Endothelial cell of umbilical vein (primary cell): ENCODE measurements around the gene FNDC8. TPM values are rescaled to one million over a fixed set of nuclear protein-coding genes. Genes with fewer than 3 reads are reported as not detected.

ENCODE experiments used
- BruUV-seq: library from RNA; stranded (reverse); fragments of 400-500 nt; replicated peaks from 2 replicates; lab custom pipeline; 2021; lab: Mats Ljungman, UMichigan
- CTCF ChIA-PET: fragments of 300-600, 350-600 bp; sonication (Branson Sonifier 250); formaldehyde crosslinking; loops from one replicate; lab custom pipeline; 2021; ENCODE audit warnings: antibody characterized with exemption, inconsistent platforms; lab: Charles Lee
- POLR2A ChIA-PET: fragments of 300-600, 350-600 bp; sonication (Branson Sonifier 250); formaldehyde crosslinking; loops from one replicate; lab custom pipeline; 2021; ENCODE audit warnings: antibody characterized with exemption, inconsistent platforms; lab: Charles Lee
- DNase-seq: peaks from one replicate; pipeline ENCODE4 v3.0.0-alpha.2; 2011; ENCODE audit warnings: low read depth, low spot score
- FAIRE-seq: peaks from 2 replicates; lab custom pipeline; 2011; peaks lifted over from hg19 to GRCh38; lab: Jason Lieb, UNC
- H2AFZ ChIP-seq: 2 replicates; pipeline ENCODE4 v1.6.0; 2012; ENCODE audit warnings: low read depth, low read length, control low read depth, inconsistent platforms
- H3K27ac ChIP-seq: 2 replicates; pipeline ENCODE4 v1.5.1; 2011; ENCODE audit warnings: low read depth, mild to moderate bottlenecking, control low read depth, low read length, moderate library complexity; ENCODE audit not compliant: insufficient read depth
- H3K27me3 ChIP-seq, 2 experiments: 2 replicates each; pipeline versions ENCODE4 v1.6.0 to v1.6.1; 2011; ENCODE audit warnings: low read length in 2 of 2, mixed read lengths in 1 of 2; ENCODE audit not compliant: control insufficient read depth in 2 of 2, insufficient read depth in 2 of 2
- H3K36me3 ChIP-seq, 2 experiments: 2 replicates in 1 of 2; 3 replicates in 1 of 2; pipeline ENCODE4 v1.5.1; 2011; ENCODE audit warnings: low read length in 2 of 2, mild to moderate bottlenecking in 1 of 2, moderate library complexity in 1 of 2; ENCODE audit not compliant: control insufficient read depth in 2 of 2, insufficient read depth in 2 of 2; ENCODE audit errors: extremely low read depth in 1 of 2
- H3K4me1 ChIP-seq: 3 replicates; pipeline ENCODE4 v1.5.1; 2011; ENCODE audit warnings: mild to moderate bottlenecking, low read length; ENCODE audit not compliant: control insufficient read depth, insufficient read depth; ENCODE audit errors: extremely low read depth
- H3K4me2 ChIP-seq: 2 replicates; pipeline ENCODE4 v1.6.1; 2011; ENCODE audit warnings: low read length, control low read depth, mixed read lengths; ENCODE audit not compliant: insufficient read depth
- H3K4me3 ChIP-seq, 3 experiments: fragments of 200-600 bp in 1 of 3; sonication (generic), shearing (Covaris generic) in 1 of 3; replicated peaks in 1 of 3; 2 replicates each; pipeline ENCODE4 v1.5.1; 2011 to 2016; ENCODE audit warnings: control low read depth in 3 of 3, low read length in 3 of 3, mild to moderate bottlenecking in 2 of 3, inconsistent platforms in 1 of 3, low read depth in 1 of 3, moderate library complexity in 1 of 3; ENCODE audit not compliant: insufficient read depth in 1 of 3
- H3K79me2 ChIP-seq: 2 replicates; pipeline ENCODE4 v1.6.0; 2012; ENCODE audit warnings: low read length, inconsistent platforms; ENCODE audit not compliant: control insufficient read depth, insufficient read depth
- H3K9ac ChIP-seq: replicated peaks from 2 replicates; pipeline ENCODE3; 2011; ENCODE audit warnings: low read length, control low read depth; ENCODE audit not compliant: insufficient read depth; ENCODE audit errors: extremely low read depth
- H3K9me1 ChIP-seq: replicated peaks from 3 replicates; pipeline ENCODE4 v1.6.0; 2011; ENCODE audit warnings: mild to moderate bottlenecking, low read length; ENCODE audit not compliant: control insufficient read depth, insufficient read depth; ENCODE audit errors: extremely low read depth
- H3K9me3 ChIP-seq: replicated peaks from 2 replicates; pipeline ENCODE4 v1.5.1; 2012; ENCODE audit warnings: low read length, inconsistent platforms; ENCODE audit not compliant: control insufficient read depth, insufficient read depth
- H4K20me1 ChIP-seq: replicated peaks from 2 replicates; pipeline ENCODE3; 2011; ENCODE audit warnings: mild to moderate bottlenecking, low read length; ENCODE audit not compliant: control insufficient read depth, insufficient read depth; ENCODE audit errors: extremely low read depth
- EZH2 ChIP-seq: IDR thresholded peaks from 2 replicates; pipeline ENCODE4 v1.6.1; 2012; ENCODE audit warnings: borderline replicate concordance, low read depth, mild to moderate bottlenecking, moderate library complexity, low read length, inconsistent platforms; ENCODE audit not compliant: severe bottlenecking
- FOS ChIP-seq: IDR thresholded peaks from 2 replicates; pipeline ENCODE4 v1.6.1; 2011; ENCODE audit warnings: mild to moderate bottlenecking, low read length, moderate library complexity, borderline replicate concordance; ENCODE audit not compliant: insufficient read depth
- GATA2 ChIP-seq: IDR thresholded peaks from 2 replicates; pipeline ENCODE4 v1.7.0; 2011; ENCODE audit warnings: low read depth, mild to moderate bottlenecking, moderate library complexity, mixed read lengths, low read length; ENCODE audit not compliant: insufficient read length, insufficient read depth
- JUN ChIP-seq: IDR thresholded peaks from 2 replicates; pipeline ENCODE4 v1.6.1; 2011; ENCODE audit warnings: borderline replicate concordance, low read depth; ENCODE audit not compliant: insufficient read length, insufficient read depth
- MYC ChIP-seq: IDR thresholded peaks from one replicate; pipeline ENCODE4 v1.6.1; 2011; ENCODE audit warnings: mild to moderate bottlenecking, low read depth, low read length
- POLR2A ChIP-seq: IDR thresholded peaks from 2 replicates; pipeline ENCODE4 v1.6.1; 2012; ENCODE audit warnings: low read depth, mild to moderate bottlenecking, control low read depth, low read length
- POLR2AphosphoS5 ChIP-seq: IDR thresholded peaks from 2 replicates; pipeline ENCODE4 v1.6.1; 2012; ENCODE audit warnings: low read depth, mild to moderate bottlenecking, control low read depth, low read length, moderate library complexity; ENCODE audit not compliant: insufficient read depth
- dilution Hi-C: fragments of 300-500 bp; cut with MboI; formaldehyde crosslinking; loops from one replicate; pipeline ENCODE4 v1.15.0; 2019; ENCODE audit warnings: low sequenced_read_pairs; ENCODE audit not compliant: extremely low pct_ligation_motif_present
- intact Hi-C: fragments of 100-400 bp; cut with micrococcal nuclease; formaldehyde crosslinking; loops from one replicate; pipeline ENCODE4 v1.10.0; 2022
- polyA plus RNA-seq, 4 experiments: library from polyadenylated mRNA; depleted of rRNA in 3 of 4; stranded (reverse) in 3 of 4; unstranded in 1 of 4; fragments of >200 nt; gene quantifications; 2 replicates each; pipeline versions ENCODE4 v1.2.1 to v1.2.3, GENCODE V29; 2011 to 2012; ENCODE audit warnings: missing spikeins in 1 of 4
- total RNA-seq: library from RNA; stranded (reverse); gene quantifications from 2 replicates; pipeline ENCODE4 v1.2.3, GENCODE V29; 2021
- TF ChIP-seq, protein P1 (sequence below), 2 donors: IDR thresholded peaks; 1 replicate in 1 of 2; 2 replicates in 1 of 2; pipeline ENCODE4 v1.5.1; 2011; ENCODE audit warnings: low read length in 2 of 2, mild to moderate bottlenecking in 2 of 2, moderate library complexity in 2 of 2, control low read depth in 1 of 2, inconsistent platforms in 1 of 2, low read depth in 1 of 2; ENCODE audit not compliant: insufficient read depth in 1 of 2; ENCODE audit errors: extremely low read depth in 1 of 2
- TF ChIP-seq, protein P2 (sequence below): IDR thresholded peaks from 2 replicates; pipeline ENCODE4 v1.6.1; 2011; ENCODE audit not compliant: insufficient read depth, insufficient read length

Gene FNDC8
- total and polyA plus RNA-seq, 2 donors (not counting 3 experiments of a cell fraction or from before 2014, with no cell fraction given), result not detected

DNA sequence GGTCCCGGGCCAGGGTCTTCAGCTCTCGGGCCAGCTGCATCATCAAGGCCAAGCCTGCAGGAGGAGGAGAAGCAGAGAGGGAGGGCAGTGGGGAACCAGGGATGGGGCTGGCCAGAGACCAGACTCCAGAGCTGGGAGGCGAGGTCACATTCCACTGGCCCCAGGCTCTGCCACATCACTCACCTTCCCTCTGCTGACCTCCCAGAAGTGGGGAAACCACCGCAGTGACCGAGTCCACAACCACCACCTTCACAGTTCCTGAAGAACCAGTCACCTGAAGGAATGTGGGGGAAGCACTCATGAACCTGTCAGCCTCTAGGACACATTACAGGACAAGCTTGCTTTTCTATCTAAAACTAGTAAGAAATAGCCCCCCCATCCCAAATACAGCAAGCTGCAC is 18.1 kb upstream of the FNDC8 start:
- CTCF ChIA-PET, result interaction anchor here (1.0 to 1.3 kb wide), 2 partner anchors 15 to 683 kb away, joined by 3 read pairs; no protein-coding TSS in a partner anchor
- no peak for TF ChIP-seq POLR2A
- no peak for TF ChIP-seq GATA2
- no peak for TF ChIP-seq EZH2
- TF ChIP-seq FOS, result no peak
- TF ChIP-seq, protein P1, sequence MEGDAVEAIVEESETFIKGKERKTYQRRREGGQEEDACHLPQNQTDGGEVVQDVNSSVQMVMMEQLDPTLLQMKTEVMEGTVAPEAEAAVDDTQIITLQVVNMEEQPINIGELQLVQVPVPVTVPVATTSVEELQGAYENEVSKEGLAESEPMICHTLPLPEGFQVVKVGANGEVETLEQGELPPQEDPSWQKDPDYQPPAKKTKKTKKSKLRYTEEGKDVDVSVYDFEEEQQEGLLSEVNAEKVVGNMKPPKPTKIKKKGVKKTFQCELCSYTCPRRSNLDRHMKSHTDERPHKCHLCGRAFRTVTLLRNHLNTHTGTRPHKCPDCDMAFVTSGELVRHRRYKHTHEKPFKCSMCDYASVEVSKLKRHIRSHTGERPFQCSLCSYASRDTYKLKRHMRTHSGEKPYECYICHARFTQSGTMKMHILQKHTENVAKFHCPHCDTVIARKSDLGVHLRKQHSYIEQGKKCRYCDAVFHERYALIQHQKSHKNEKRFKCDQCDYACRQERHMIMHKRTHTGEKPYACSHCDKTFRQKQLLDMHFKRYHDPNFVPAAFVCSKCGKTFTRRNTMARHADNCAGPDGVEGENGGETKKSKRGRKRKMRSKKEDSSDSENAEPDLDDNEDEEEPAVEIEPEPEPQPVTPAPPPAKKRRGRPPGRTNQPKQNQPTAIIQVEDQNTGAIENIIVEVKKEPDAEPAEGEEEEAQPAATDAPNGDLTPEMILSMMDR (IDR thresholded peaks at IDR 0.05; ENCODE audit: extremely low read depth in 1 of 2, insufficient read depth in 1 of 2, low read depth in 1 of 2, low read length in 2 of 2), result no peak
- TF ChIP-seq, protein P2, sequence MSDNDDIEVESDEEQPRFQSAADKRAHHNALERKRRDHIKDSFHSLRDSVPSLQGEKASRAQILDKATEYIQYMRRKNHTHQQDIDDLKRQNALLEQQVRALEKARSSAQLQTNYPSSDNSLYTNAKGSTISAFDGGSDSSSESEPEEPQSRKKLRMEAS, result no peak
- no peak for TF ChIP-seq POLR2AphosphoS5
- no peak for TF ChIP-seq JUN
- TF ChIP-seq MYC, result no peak
- Histone ChIP-seq H3K9me3 (no peaks in the 10 kb centered on the region), H3K9me1 (no peaks in the 10 kb centered on the region), H3K4me3 (no peak overlapping the region), H4K20me1 (no peaks in the 10 kb centered on the region), H3K27ac (no peak overlapping the region), H2AFZ (no peak overlapping the region), H3K79me2 (no peaks in the 10 kb centered on the region), H3K27me3 (no peaks in the 10 kb centered on the region), H3K4me1 (no peaks in the 10 kb centered on the region), H3K9ac (no peak overlapping the region), H3K36me3 (peaks cover 4 to 19% of the 10 kb centered on the region in 2 experiments), H3K4me2 (no peak overlapping the region)
- no peak for DNase-seq
- POLR2A ChIA-PET, result no interaction called here
- no TSS peak for BruUV-seq
- dilution Hi-C loops, result loop anchor here (25.0 kb wide), 1 partner anchor 116 kb away; the partner anchor contains the start of gene LIG3
- intact Hi-C loops, result no loop called here
- FAIRE-seq, result no peak
